ENCODE data around the gene LYZL6. TPM values are rescaled to one million over a fixed set of nuclear protein-coding genes. Genes with fewer than 3 reads are reported as not detected.

Gene LYZL6, protein sequence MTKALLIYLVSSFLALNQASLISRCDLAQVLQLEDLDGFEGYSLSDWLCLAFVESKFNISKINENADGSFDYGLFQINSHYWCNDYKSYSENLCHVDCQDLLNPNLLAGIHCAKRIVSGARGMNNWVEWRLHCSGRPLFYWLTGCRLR
- not detected in 2 replicates for total RNA-seq

GRCh38 chr17:35943537-35943936 lies at the start of gene LYZL6:
LYZL6 (minus strand) TSS chr17:35943713; CDS start chr17:35939356, 4,357 bp downstream.

DNA sequence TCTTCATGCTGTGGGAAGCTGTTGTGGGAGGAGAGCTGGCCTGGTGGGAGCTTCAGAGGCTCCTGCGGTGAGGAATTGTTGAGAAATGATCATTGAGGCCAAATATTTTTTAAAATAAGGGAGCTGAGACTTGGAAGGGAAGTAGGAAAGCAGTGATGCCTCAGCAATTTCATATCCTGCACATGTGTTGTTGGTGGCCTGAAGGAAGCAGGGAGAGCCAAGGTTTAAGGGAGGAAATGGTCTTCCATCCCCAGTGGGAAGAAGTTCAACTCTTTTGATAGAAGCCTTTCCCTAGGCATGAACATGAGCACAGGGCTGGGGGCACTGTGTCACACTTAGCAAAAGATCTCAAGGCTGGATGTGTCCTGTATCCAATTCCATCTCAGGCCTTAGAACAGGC lies 43.1 kb upstream of the LYZL6 start, which contains the start of gene CCL14:
CCL14 (minus strand) TSS at position 87 of the 400 bp plus-strand sequence; CDS start at position 7, 80 bp downstream.

DNA sequence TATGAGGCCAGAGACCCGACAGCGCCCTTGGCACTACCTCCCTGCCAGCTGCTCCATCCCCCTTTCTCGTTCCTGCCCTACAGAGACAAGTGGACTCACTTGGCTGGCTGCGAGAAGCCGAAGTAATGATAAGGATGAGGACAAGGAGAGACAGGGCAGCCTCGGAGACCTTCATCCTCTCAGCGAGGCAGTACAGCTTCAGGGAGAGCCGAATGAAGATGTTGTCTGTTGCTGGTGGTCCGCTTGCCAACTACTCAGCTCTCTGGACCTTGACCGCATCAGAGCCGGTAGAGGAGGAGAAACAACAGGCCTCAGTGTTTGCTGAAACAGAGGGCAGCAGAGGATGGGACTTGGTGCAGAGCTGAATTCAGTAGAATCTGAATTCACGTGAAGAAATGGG lies 37.7 kb upstream of the LYZL6 start, which contains the start of gene CCL16:
CCL16 (minus strand) TSS at position 252 of the 400 bp plus-strand sequence; CDS start at position 175, 77 bp downstream.

DNA sequence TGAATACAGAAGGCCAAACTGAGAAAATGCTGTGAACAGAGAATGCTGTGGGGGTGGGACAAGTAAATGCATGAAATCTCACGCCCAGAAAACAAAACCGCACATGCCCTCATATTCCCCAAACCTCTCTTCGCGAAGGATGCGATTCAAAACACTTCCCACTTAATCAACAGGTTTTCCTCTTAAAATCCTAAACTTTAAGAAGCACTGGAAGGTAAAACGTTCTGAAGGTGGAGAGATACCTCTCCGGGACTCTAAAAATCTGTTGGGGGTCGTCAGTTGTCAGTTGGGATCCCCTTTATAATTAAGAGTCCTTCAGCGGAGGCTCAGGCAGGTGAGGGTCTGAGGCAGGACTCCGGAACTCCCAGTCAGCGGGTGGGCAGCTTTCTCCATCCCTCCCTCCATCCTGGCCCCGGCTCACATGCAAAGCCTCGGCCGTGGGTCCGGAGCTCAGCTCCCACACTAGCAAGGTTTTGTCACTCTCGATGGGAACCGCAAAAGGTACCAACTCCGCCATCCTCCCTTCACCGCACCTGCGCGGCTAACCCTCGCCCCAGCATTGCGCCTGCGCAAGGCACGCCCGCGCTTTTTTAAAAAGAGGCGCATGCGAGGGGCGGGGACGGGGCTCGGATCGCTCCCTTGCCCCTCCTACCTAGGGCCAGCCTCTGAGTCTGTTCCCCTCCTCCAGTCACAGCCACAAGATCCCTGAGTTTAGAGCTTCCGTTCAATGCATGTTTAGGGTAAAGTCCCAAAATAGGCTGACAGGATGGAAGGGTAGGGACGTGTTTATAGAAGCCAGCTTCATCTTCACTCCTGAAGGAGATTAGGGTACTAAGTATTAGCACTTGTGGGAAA lies 13.1 kb downstream of the LYZL6 start, which contains the start of gene RDM1:
RDM1 (minus strand) TSS at position 563 of the 855 bp plus-strand sequence; CDS start at position 517, 46 bp downstream.

Other genes with a start within 250 kb of the LYZL6 start
- 1.4 and 4.2 TPM in 2 replicates for gene RASL10B, start 212.1 kb downstream of the LYZL6 start, total RNA-seq
- gene GAS2L2, start 190.5 kb downstream of the LYZL6 start, total RNA-seq = 0.18 and 0.32 TPM in 2 replicates
- not detected in 2 replicates for gene C17orf50, start 182.8 kb downstream of the LYZL6 start, total RNA-seq
- 0.32 TPM in 1 of 2 replicates, not detected in the other for gene MMP28, start 148.1 kb downstream of the LYZL6 start, total RNA-seq
- gene TAF15, start 134.2 kb downstream of the LYZL6 start, total RNA-seq = 17.3 and 36.5 TPM in 2 replicates
- gene HEATR9, start 74.8 kb downstream of the LYZL6 start, total RNA-seq = not detected in 2 replicates
- gene CCL5, start 63.4 kb downstream of the LYZL6 start, total RNA-seq = 1.6 TPM in 1 of 2 replicates, not detected in the other
- gene RDM1, start 12.9 kb downstream of the LYZL6 start, total RNA-seq = not detected in 2 replicates
- not detected in 2 replicates for gene CCL16, start 37.8 kb upstream of the LYZL6 start, total RNA-seq
- 0.90 and 4.9 TPM in 2 replicates for gene CCL14, start 43.0 kb upstream of the LYZL6 start, total RNA-seq
- not detected in 2 replicates for gene CCL15, start 57.8 kb upstream of the LYZL6 start, total RNA-seq
- not detected in 2 replicates for gene CCL23, start 74.3 kb upstream of the LYZL6 start, total RNA-seq
- gene CCL18, start 120.6 kb upstream of the LYZL6 start, total RNA-seq = not detected in 2 replicates
- gene CCL3, start 146.4 kb upstream of the LYZL6 start, total RNA-seq = not detected in 2 replicates
- gene CCL4, start 160.1 kb upstream of the LYZL6 start, total RNA-seq = not detected in 2 replicates
- 1.9 TPM in 1 of 2 replicates, not detected in the other for gene TBC1D3B, start 232.9 kb upstream of the LYZL6 start, total RNA-seq